Measurements from ENCODE around the gene FICD. TPM values are rescaled to one million over a fixed set of nuclear protein-coding genes. Genes with fewer than 3 reads are reported as not detected.

Gene FICD
- total and polyA plus RNA-seq, 10 donors, result 1.1 to 12.7 (median 7.7) TPM

- no peak for DNase-seq
- intact Hi-C loops (cut with DNase I; ENCODE audit: low total_unique reads), result no loop called here
- Histone ChIP-seq H3K27ac (no peak overlapping the region), H3K27me3 (replicated peaks in 1 of 7) (peaks cover 0 to 48% (median 3%) of the 10 kb centered on the region in 7 donors), H3K36me3 (no peaks in the 10 kb centered on the region), H3K4me1 (no peaks in the 10 kb centered on the region), H3K9me3 (no peaks in the 10 kb centered on the region), H3K4me3 (no peak overlapping the region)
- 59 to 63% (median 62%) methylated on average over 8 of the region's 8 CpGs for WGBS, 5 donors
- TF ChIP-seq, protein P1, sequence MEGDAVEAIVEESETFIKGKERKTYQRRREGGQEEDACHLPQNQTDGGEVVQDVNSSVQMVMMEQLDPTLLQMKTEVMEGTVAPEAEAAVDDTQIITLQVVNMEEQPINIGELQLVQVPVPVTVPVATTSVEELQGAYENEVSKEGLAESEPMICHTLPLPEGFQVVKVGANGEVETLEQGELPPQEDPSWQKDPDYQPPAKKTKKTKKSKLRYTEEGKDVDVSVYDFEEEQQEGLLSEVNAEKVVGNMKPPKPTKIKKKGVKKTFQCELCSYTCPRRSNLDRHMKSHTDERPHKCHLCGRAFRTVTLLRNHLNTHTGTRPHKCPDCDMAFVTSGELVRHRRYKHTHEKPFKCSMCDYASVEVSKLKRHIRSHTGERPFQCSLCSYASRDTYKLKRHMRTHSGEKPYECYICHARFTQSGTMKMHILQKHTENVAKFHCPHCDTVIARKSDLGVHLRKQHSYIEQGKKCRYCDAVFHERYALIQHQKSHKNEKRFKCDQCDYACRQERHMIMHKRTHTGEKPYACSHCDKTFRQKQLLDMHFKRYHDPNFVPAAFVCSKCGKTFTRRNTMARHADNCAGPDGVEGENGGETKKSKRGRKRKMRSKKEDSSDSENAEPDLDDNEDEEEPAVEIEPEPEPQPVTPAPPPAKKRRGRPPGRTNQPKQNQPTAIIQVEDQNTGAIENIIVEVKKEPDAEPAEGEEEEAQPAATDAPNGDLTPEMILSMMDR (IDR thresholded peaks at IDR 0.05 in 8 of 11, conservative IDR thresholded peaks at IDR 0.05 in 3 of 11), result no peak
- TF ChIP-seq POLR2A (IDR thresholded peaks at IDR 0.05) (no peak), POLR2AphosphoS5 (IDR thresholded peaks at IDR 0.05) (no peak)
Observed at GRCh38 chr12:108478611-108479206, 36.4 kb upstream of the FICD start.

DNA sequence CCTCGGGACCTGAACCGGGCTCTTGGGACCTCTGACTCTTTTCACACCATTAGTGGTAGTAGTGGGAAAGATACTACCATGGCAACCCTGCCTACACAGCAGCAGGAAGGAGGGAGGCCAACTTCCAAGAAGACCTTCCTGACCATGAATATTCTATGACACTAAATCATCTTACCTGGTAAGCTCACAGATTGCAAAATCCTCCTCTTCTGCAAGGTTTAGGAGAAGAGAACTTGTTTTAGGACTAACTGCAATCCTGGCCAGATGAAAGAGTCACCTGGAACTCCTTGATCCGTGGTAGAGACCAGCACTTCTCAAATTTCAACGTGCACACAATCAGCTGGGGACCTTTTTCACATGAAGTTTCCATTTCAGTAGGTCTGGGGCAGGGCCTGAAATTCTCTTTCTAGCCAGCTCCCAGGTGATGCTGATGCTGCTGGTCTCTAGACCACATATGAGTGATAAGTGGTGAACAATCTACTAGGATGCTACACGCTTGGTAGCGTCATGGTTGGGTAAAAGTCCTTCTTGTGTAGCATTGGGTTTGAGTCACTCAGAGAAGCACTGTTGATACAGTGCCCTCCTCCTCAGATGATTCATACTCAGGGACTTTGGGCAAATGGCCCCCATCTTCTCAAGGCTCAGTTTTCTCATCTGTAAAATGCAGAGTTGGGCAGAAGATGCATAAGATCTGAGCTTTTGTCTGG, 35.6 kb upstream of the FICD start:
- TF ChIP-seq, protein P1 (IDR thresholded peaks at IDR 0.05 in 8 of 11, conservative IDR thresholded peaks at IDR 0.05 in 3 of 11), result no peak
- TF ChIP-seq POLR2AphosphoS5 (IDR thresholded peaks at IDR 0.05), result no peak
- no peak for TF ChIP-seq POLR2A (IDR thresholded peaks at IDR 0.05)
- intact Hi-C loops (cut with DNase I; ENCODE audit: low total_unique reads), result no loop called here
- WGBS, 5 donors, result 65 to 79% (median 73%) methylated on average over 6 of the region's 6 CpGs

GRCh38 chr12:108482717-108483212, 32.3 kb upstream of the FICD start:
- TF ChIP-seq POLR2A (IDR thresholded peaks at IDR 0.05) (no peak), POLR2AphosphoS5 (IDR thresholded peaks at IDR 0.05) (no peak)
- TF ChIP-seq, protein P1 (IDR thresholded peaks at IDR 0.05 in 8 of 11, conservative IDR thresholded peaks at IDR 0.05 in 3 of 11), result no peak
- Histone ChIP-seq H3K27ac (no peak overlapping the region), H3K4me1 (no peaks in the 10 kb centered on the region), H3K4me3 (no peak overlapping the region), H3K27me3 (replicated peaks in 1 of 7) (peaks cover 0 to 56% (median 3%) of the 10 kb centered on the region in 7 donors), H3K36me3 (no peaks in the 10 kb centered on the region), H3K9me3 (peaks cover 0 to 13% (median 8%) of the 10 kb centered on the region in 8 donors)
- DNase-seq, result no peak
- WGBS, 5 donors, result 55 to 68% (median 59%) methylated on average over 11 of the region's 11 CpGs
- intact Hi-C loops (cut with DNase I; ENCODE audit: low total_unique reads), result no loop called here

More for the DNA sequence above, 35.6 kb upstream of the FICD start:
- H3K4me3 ChIP-seq, result no peak overlapping the region
- H3K4me1 ChIP-seq, result no peaks in the 10 kb centered on the region
- H3K9me3 ChIP-seq, result no peaks in the 10 kb centered on the region
- H3K27ac ChIP-seq, result no peak overlapping the region
- peaks cover 0 to 49% (median 3%) of the 10 kb centered on the region in 7 donors for H3K27me3 ChIP-seq (replicated peaks in 1 of 7)
- no peak for DNase-seq
- no peaks in the 10 kb centered on the region for H3K36me3 ChIP-seq
